ENCODE results near the gene HIVEP3. TPM values are rescaled to one million over a fixed set of nuclear protein-coding genes. Genes with fewer than 3 reads are reported as not detected.

Gene HIVEP3
- total and polyA plus RNA-seq, 7 donors: 0.70 to 3.4 (median 2.1) TPM

- Histone ChIP-seq H3K4me3 (no peak overlapping the region), H3K9me3 (no peaks in the 10 kb centered on the region), H3K4me1 (no peaks in the 10 kb centered on the region), H3K36me3 (ENCODE audit: insufficient read depth in 1 of 2, low read depth in 1 of 2) (no peaks in the 10 kb centered on the region), H3K27me3 (ENCODE audit: insufficient read depth in 3 of 3, low read length in 2 of 3) (peaks cover 0 to 2% (median 0%) of the 10 kb centered on the region in 3 donors), H3K27ac (no peak overlapping the region)
- no peak for ATAC-seq
- DNase-seq: no peak
- intact Hi-C loops (cut with DNase I): no loop called here
- WGBS, 3 donors: 93 to 96% (median 94%) methylated on average over 13 of the region's 13 CpGs
- TF ChIP-seq CTCF (IDR thresholded peaks at IDR 0.05): no peak
Observed at GRCh38 chr1:41642922-41643821, 275.6 kb downstream of the HIVEP3 start.

- H3K36me3 ChIP-seq (ENCODE audit: insufficient read depth in 1 of 2, low read depth in 1 of 2): no peaks in the 10 kb centered on the region
- intact Hi-C loops (cut with DNase I): no loop called here
- H3K9me3 ChIP-seq: no peaks in the 10 kb centered on the region
- no peaks in the 10 kb centered on the region for H3K4me1 ChIP-seq
- WGBS, 3 donors: 82 to 85% (median 82%) methylated on average over 7 of the region's 7 CpGs
- ATAC-seq: no peak
- TF ChIP-seq CTCF (IDR thresholded peaks at IDR 0.05): no peak
- peaks cover 0 to 2% (median 0%) of the 10 kb centered on the region in 3 donors for H3K27me3 ChIP-seq (ENCODE audit: insufficient read depth in 3 of 3, low read length in 2 of 3)
- no peak overlapping the region for H3K27ac ChIP-seq
- DNase-seq: no peak
- no peak overlapping the region for H3K4me3 ChIP-seq
Observed at GRCh38 chr1:41641941-41642527, 276.7 kb downstream of the HIVEP3 start.

GRCh38 chr1:41641475-41641814 lies 277.3 kb downstream of the HIVEP3 start:
- Histone ChIP-seq H3K27me3 (ENCODE audit: insufficient read depth in 3 of 3, low read length in 2 of 3) (peaks cover 0 to 2% (median 0%) of the 10 kb centered on the region in 3 donors), H3K4me3 (no peak overlapping the region), H3K27ac (no peak overlapping the region), H3K36me3 (ENCODE audit: insufficient read depth in 1 of 2, low read depth in 1 of 2) (no peaks in the 10 kb centered on the region), H3K9me3 (no peaks in the 10 kb centered on the region), H3K4me1 (no peaks in the 10 kb centered on the region)
- ATAC-seq (no peak), DNase-seq (no peak)
- no peak for TF ChIP-seq CTCF (IDR thresholded peaks at IDR 0.05)
- 90 to 96% (median 95%) methylated on average over 3 of the region's 3 CpGs for whole genome bisulfite sequencing, 3 donors
- intact Hi-C loops (cut with DNase I): no loop called here

GRCh38 chr1:41640756-41641474 lies 277.8 kb downstream of the HIVEP3 start:
- DNase-seq (no peak), ATAC-seq (no peak)
- H3K36me3 ChIP-seq (ENCODE audit: insufficient read depth in 1 of 2, low read depth in 1 of 2): no peaks in the 10 kb centered on the region
- no peak overlapping the region for H3K4me3 ChIP-seq
- no peaks in the 10 kb centered on the region for H3K9me3 ChIP-seq
- intact Hi-C loops (cut with DNase I): no loop called here
- no peak for TF ChIP-seq CTCF (IDR thresholded peaks at IDR 0.05)
- no peaks in the 10 kb centered on the region for H3K4me1 ChIP-seq
- peaks cover 0 to 2% (median 0%) of the 10 kb centered on the region in 3 donors for H3K27me3 ChIP-seq (ENCODE audit: insufficient read depth in 3 of 3, low read length in 2 of 3)
- no peak overlapping the region for H3K27ac ChIP-seq
- WGBS, 3 donors: 92 to 97% (median 97%) methylated on average over 8 of the region's 8 CpGs
